GM19239 (cell line): ENCODE data around the gene PTPRN2.
"Not testable (repeated sequence)": the region's sequence is repeated elsewhere in the genome, so short reads cannot be mapped to it uniquely, and the experiment has no call there.

Experiments used
- DNase-seq: peaks from one replicate; pipeline ENCODE4 v3.0.0; 2011; ENCODE audit warnings: low spot score; ENCODE audit not compliant: insufficient read length
- FAIRE-seq: peaks from 2 replicates; lab custom pipeline; 2011; peaks lifted over from hg19 to GRCh38; lab: Jason Lieb, UNC

PTPRN2 gene

GRCh38 chr7:157609932-157610640 lies 977.5 kb downstream of the PTPRN2 start:
- no peak for DNase-seq
- FAIRE-seq, result no peak

- DNase-seq (no peak), FAIRE-seq (no peak)
Observed at GRCh38 chr7:157609516-157609915, 978.1 kb downstream of the PTPRN2 start.

GRCh38 chr7:157607218-157607617 lies 980.4 kb downstream of the PTPRN2 start:
- FAIRE-seq (no peak), DNase-seq (no peak)

- DNase-seq, result no peak
- no peak for FAIRE-seq
Observed at GRCh38 chr7:157606140-157606539, 981.5 kb downstream of the PTPRN2 start.

DNA sequence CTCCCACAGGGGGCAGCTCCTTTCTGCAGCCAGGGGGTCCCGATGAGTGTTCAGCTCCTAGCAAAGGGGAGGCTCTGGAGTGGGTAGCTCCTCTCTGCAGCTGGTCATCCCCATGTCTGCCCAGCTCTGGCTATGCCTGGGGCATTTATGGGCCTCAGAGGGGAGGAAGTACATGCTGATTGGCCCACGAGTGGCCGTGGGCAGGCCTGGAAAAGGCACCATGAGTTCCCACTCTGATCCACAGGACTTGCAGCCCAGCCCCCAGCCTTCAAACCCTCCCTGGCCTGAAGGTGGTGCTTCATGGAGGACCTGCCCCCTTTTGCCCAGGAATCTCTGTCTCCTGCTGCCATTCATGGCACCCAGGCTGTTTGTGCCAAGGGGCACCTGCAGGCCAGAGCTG lies 982.0 kb downstream of the PTPRN2 start:
- DNase-seq (no peak), FAIRE-seq (no peak)

DNA sequence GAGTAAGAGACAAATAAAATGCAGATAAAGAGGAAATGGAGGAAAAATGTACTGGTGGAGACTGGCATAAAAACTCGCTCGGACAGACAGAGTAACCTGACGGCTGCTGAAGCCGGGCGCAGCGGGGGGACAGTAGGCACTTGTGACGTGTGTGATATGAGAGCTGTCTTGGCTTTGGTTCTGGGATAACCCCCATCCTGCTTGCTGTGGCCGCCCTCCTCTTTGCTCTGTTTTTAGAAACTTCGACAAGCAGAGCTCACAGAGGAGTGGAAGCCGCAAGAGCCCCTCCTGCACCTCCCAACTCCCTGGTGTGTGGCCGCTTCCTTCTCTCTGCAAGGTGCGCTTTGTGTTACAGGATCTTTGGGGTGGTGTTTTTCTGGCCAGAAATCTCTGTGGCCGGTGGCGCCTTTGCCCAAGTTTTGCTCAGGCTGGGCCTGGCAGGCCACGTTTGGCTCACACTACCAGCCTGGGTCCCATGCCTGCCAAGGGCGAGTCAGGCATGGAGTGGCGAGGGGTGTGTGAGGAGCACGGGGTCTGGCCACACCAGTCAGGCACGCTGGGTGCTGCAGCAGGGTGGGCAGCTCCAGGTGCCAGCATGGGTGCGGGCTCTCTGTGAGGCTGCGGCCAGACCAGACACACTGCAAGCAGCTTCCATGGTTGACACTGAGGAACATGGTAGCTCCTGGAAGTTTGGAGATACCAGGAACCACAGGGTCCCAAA lies 982.8 kb downstream of the PTPRN2 start:
- DNase-seq (no peak), FAIRE-seq (no peak)

GRCh38 chr7:157603716-157604115 lies 983.9 kb downstream of the PTPRN2 start:
- FAIRE-seq (no peak), DNase-seq (no peak)

DNA sequence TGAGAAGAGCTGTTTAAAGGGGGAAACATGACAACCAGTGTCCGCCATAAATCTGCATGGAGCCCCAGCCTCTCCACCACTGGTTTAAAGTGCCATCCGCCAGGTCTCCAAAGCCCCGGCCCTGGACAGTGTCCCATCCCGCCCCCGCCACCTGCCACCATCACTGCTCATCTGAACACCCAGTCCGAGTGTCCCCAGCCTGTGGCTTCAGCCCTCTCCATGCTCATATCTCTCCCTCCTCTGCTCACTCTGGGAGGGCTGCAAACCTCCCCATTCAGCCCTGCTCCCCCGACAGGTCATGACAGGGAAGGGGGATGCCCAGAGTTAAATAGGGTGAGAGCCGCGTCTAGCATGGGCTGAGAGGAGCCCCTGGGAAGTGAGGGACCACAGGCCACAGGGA lies 984.6 kb downstream of the PTPRN2 start:
- FAIRE-seq, result no peak
- DNase-seq, result no peak

DNA sequence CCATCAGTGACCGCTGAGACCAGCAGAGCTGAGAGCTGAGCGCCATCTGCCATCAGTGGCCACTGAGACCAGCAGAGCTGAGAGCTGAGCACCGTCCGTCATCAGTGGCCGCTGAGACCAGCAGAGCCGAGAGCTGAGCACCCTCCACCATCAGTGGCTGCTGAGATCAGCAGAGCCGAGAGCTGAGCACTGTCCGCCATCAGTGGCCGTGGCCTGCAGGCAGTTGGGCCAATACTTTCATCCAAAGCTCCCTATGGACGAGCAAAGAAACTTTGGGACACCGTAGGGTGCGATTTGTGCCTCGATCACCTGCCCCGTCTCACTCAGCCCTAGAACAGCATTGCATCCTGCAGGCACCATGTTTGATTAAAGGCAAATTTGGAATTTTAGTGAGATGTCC lies 985.0 kb downstream of the PTPRN2 start:
- DNase-seq (no peak), FAIRE-seq (no peak)

DNA sequence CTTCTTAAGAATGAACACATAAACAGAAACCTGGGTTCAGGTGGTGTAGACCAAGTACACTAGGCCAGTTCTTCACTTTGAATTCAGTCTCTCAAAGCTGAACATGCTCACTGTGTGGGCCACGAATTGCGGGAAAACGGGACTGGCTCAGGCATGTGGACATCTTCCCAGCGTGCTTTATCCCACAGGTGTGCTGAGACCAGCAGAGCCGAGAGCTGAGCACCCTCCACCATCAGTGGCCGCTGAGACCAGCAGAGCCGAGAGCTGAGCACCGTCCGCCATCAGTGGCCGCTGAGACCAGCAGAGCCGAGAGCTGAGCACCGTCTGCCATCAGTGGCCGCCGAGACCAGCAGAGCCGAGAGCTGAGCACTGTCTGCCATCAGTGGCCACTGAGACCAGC lies 985.5 kb downstream of the PTPRN2 start:
- DNase-seq (no peak), FAIRE-seq (no peak)

- FAIRE-seq (no peak), DNase-seq (no peak)
Observed at GRCh38 chr7:157601530-157601929, 986.1 kb downstream of the PTPRN2 start.

DNA sequence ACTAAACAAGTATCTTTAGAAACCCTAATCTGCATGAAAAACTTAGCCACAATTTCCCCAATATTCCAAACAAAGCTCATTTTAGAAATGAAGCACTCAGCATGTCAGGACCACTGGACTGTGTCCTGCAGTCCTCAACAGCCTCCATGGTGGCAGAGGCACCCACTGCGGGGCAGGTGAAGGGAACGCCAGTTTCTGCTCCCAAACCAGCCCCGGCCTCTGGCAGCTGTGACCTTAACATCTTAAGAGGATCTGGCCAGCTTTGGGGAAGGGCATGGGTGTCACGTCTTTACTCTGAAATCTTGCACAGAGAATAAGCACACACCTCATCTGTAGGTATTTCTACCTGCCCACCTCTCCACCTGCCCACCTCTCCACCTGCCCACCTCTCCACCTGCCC lies 988.1 kb downstream of the PTPRN2 start:
- FAIRE-seq, result no peak

GRCh38 chr7:157597562-157597961 lies 990.1 kb downstream of the PTPRN2 start:
- FAIRE-seq (no peak), DNase-seq (no peak)

More for the DNA sequence above, 988.1 kb downstream of the PTPRN2 start:
- DNase-seq, result no peak

GRCh38 chr7:157596881-157597280 lies 990.7 kb downstream of the PTPRN2 start:
- no peak for DNase-seq
- no peak for FAIRE-seq

DNA sequence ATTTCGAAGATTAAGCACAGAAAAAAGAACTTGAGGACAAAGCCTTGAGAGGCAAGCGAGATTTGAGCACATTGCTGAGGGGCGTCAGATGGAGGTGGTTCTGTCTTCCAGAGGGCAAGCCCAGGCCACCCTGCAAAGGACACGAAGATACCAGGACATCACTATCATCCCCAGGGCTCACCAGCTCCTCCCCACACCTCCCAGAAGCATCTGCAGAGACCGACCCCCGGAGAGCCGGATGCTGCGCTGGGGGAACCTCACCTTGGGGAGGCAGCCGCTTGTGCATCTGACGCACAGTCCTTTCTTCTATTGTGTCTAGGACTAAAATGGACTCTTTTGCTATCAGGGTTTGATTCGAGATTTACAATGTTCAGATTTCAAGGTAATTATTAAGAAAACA lies 991.2 kb downstream of the PTPRN2 start:
- DNase-seq, result no peak
- FAIRE-seq, result no peak

- FAIRE-seq (no peak), DNase-seq (no peak)
Observed at GRCh38 chr7:157596026-157596425, 991.6 kb downstream of the PTPRN2 start.

GRCh38 chr7:157595086-157595855 lies 992.4 kb downstream of the PTPRN2 start:
- DNase-seq (no peak), FAIRE-seq (no peak)

- DNase-seq, result no peak
- no peak for FAIRE-seq
Observed at GRCh38 chr7:157594306-157594705, 993.3 kb downstream of the PTPRN2 start.

- FAIRE-seq (no peak), DNase-seq (no peak)
Observed at GRCh38 chr7:157593541-157593940, 994.1 kb downstream of the PTPRN2 start.

DNA sequence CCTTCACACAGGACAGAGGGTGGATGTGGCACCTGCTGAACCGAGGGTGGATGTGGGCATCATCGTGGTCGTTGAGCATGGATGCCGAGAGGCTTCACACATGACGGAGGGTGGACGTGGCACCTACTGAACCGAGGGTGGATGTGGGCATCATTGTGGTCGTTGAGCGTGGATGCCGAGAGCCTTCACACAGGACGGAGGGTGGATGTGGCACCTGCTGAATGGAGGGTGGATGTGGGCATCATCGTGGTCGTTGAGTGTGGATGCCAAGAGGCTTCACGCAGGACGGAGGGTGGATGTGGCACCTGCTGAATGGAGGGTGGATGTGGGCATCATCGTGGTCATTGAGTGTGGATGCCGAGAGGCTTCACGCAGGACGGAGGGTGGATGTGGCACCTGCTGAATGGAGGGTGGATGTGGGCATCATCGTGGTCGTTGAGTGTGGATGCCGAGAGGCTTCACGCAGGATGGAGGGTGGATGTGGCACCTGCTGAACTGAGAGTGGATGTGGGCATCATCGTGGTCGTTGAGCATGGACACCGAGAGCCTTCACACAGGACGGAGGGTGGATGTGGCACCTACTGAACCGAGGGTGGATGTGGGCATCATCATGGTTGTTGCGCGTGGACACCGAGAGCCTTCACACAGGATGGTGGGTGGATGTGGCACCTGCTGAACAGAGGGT lies 994.8 kb downstream of the PTPRN2 start:
- DNase-seq, FAIRE-seq: not testable (repeated sequence)

GRCh38 chr7:157590526-157590925 lies 997.1 kb downstream of the PTPRN2 start:
- FAIRE-seq (no peak), DNase-seq (no peak)
